ENCODE results near the gene PKHD1.

The PKHD1 gene

GRCh38 chr6:51737580-51738360, 349.6 kb downstream of the PKHD1 start:
- TF ChIP-seq CTCF (IDR thresholded peaks at IDR 0.05) = no peak
- no peak for DNase-seq (ENCODE audit: low spot score)
- Histone ChIP-seq H3K27ac (no peak overlapping the region), H3K4me3 (no peak overlapping the region)

DNA sequence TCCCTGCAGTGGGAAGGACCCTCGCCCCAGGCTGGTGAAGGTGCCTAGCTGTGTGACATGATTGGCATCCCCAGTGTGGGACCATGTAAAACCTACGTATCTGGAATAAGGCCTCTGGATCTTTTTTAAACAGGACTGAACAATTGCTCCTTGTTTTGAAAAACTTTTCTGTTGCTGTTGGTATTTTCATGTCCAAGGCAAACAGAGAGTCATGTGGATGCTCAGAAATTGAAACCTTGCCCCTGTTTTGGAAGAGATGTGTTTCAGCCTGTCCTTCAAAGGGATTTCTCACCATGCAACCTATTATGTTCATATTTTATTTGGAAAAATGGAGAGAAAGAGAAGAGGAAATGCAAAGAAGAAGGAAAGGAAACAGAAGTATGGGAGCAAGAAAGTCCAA, 362.3 kb downstream of the PKHD1 start:
- no peak for TF ChIP-seq CTCF (IDR thresholded peaks at IDR 0.05)
- DNase-seq (ENCODE audit: low spot score) = no peak
- Histone ChIP-seq H3K4me3 (no peak overlapping the region), H3K27ac (no peak overlapping the region)

DNA sequence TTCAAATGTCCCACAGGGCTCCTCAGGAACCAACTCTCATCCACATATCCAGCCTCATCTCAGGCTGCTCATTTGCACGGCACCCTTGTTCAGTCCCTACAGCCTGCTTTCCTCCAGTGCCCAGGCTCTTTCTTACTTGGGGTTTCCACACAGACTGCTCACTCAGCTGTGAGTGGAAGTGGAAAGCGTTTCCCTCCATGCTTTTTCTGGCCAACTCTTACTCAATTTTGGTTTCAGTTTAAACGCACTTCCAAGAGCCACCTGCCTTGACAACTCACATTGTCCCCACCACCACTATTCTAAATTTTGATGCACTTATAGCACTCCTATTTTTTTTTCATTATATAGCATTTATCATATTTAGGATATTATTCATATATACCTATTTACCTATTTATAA, 367.1 kb downstream of the PKHD1 start:
- H3K4me3 ChIP-seq = no peak overlapping the region
- no peak for TF ChIP-seq CTCF (IDR thresholded peaks at IDR 0.05)
- no peak overlapping the region for H3K27ac ChIP-seq
- no peak for DNase-seq (ENCODE audit: low spot score)

GRCh38 chr6:51719297-51719696, 368.1 kb downstream of the PKHD1 start:
- H3K4me3 ChIP-seq = no peak overlapping the region
- no peak overlapping the region for H3K27ac ChIP-seq
- DNase-seq (ENCODE audit: low spot score) = no peak
- no peak for TF ChIP-seq CTCF (IDR thresholded peaks at IDR 0.05)

- no peak for DNase-seq (ENCODE audit: low spot score)
- no peak for TF ChIP-seq CTCF (IDR thresholded peaks at IDR 0.05)
- no peak overlapping the region for H3K4me3 ChIP-seq
- H3K27ac ChIP-seq = no peak overlapping the region
Observed at GRCh38 chr6:51718533-51718932, 368.9 kb downstream of the PKHD1 start.

- H3K27ac ChIP-seq = no peak overlapping the region
- no peak overlapping the region for H3K4me3 ChIP-seq
- DNase-seq (ENCODE audit: low spot score) = no peak
- TF ChIP-seq CTCF (IDR thresholded peaks at IDR 0.05) = no peak
Observed at GRCh38 chr6:51717477-51717876, 369.9 kb downstream of the PKHD1 start.

GRCh38 chr6:51711876-51712275, 375.5 kb downstream of the PKHD1 start:
- no peak for TF ChIP-seq CTCF (IDR thresholded peaks at IDR 0.05)
- Histone ChIP-seq H3K4me3 (no peak overlapping the region), H3K27ac (no peak overlapping the region)
- DNase-seq (ENCODE audit: low spot score) = no peak
